H9 (cell line): ENCODE data around the gene PTPRN2. TPM values are rescaled to one million over a fixed set of nuclear protein-coding genes. Genes with fewer than 3 reads are reported as not detected.

Experiments
- DNase-seq: peaks from one replicate; pipeline ENCODE4 v3.0.0-alpha.2; 2017
- H2AFZ ChIP-seq: one replicate; pipeline ENCODE4 v1.6.1; 2013; ENCODE audit warnings: mild to moderate bottlenecking, low read length, control low read depth, moderate library complexity
- H2AK5ac ChIP-seq: 2 replicates; pipeline ENCODE4 v1.6.1; 2013; ENCODE audit warnings: low read length, control low read depth, mixed read lengths; ENCODE audit not compliant: insufficient read length
- H2BK120ac ChIP-seq: one replicate; pipeline ENCODE4 v1.6.1; 2013; ENCODE audit warnings: low read depth, mild to moderate bottlenecking, low read length, control low read depth, inconsistent platforms; ENCODE audit not compliant: poor library complexity, severe bottlenecking
- H2BK12ac ChIP-seq: 2 replicates; pipeline ENCODE4 v1.6.1; 2013; ENCODE audit warnings: low read length, control low read depth, mixed read lengths, low read depth; ENCODE audit not compliant: insufficient read length
- H2BK15ac ChIP-seq: 2 replicates; pipeline ENCODE4 v1.6.1; 2013; ENCODE audit warnings: low read depth, low read length, control low read depth
- H2BK20ac ChIP-seq: one replicate; pipeline ENCODE4 v1.6.1; 2013; ENCODE audit warnings: low read depth, mild to moderate bottlenecking, low read length, control low read depth, inconsistent platforms; ENCODE audit not compliant: poor library complexity, severe bottlenecking
- H2BK5ac ChIP-seq: 2 replicates; pipeline ENCODE4 v1.6.1; 2013; ENCODE audit warnings: low read length, control low read depth, mixed read lengths; ENCODE audit not compliant: insufficient read length
- H3K14ac ChIP-seq: 2 replicates; pipeline ENCODE4 v1.6.1; 2013; ENCODE audit warnings: low read length, control low read depth; ENCODE audit not compliant: insufficient read depth
- H3K18ac ChIP-seq: 2 replicates; pipeline ENCODE4 v1.6.1; 2013; ENCODE audit warnings: low read depth, mild to moderate bottlenecking, mixed read lengths, low read length, control low read depth; ENCODE audit not compliant: insufficient read length
- H3K23ac ChIP-seq: 2 replicates; pipeline ENCODE4 v1.6.1; 2013; ENCODE audit warnings: low read length, control low read depth, mixed read lengths, low read depth; ENCODE audit not compliant: insufficient read length
- H3K23me2 ChIP-seq: 2 replicates; pipeline ENCODE4 v1.6.1; 2013; ENCODE audit warnings: low read depth, mild to moderate bottlenecking, mixed read lengths, low read length, control low read depth; ENCODE audit not compliant: insufficient read length, poor library complexity, severe bottlenecking
- H3K27ac ChIP-seq: 2 replicates; pipeline ENCODE4 v1.5.1; 2013; ENCODE audit warnings: low read length, control low read depth, mixed read lengths, low read depth; ENCODE audit not compliant: insufficient read length
- H3K27me3 ChIP-seq: 2 replicates; pipeline ENCODE4 v1.6.1; 2013; ENCODE audit warnings: low read length, control low read depth, inconsistent platforms; ENCODE audit not compliant: insufficient read depth
- H3K4ac ChIP-seq: 2 replicates; pipeline ENCODE4 v1.6.1; 2013; ENCODE audit warnings: low read depth, mild to moderate bottlenecking, control low read depth, inconsistent platforms, low read length, moderate library complexity
- H3K4me1 ChIP-seq: 2 replicates; pipeline ENCODE4 v1.6.1; 2013; ENCODE audit warnings: low read length, control low read depth, inconsistent platforms; ENCODE audit not compliant: insufficient read depth
- H3K4me2 ChIP-seq: 2 replicates; pipeline ENCODE4 v1.6.1; 2013; ENCODE audit warnings: low read length, control low read depth, mixed read lengths; ENCODE audit not compliant: insufficient read length, insufficient read depth
- H3K56ac ChIP-seq: 2 replicates; pipeline ENCODE4 v1.6.1; 2013; ENCODE audit warnings: low read depth, mild to moderate bottlenecking, mixed read lengths, low read length, control low read depth; ENCODE audit not compliant: insufficient read length
- H3K79me1 ChIP-seq: 2 replicates; pipeline ENCODE4 v1.6.1; 2013; ENCODE audit warnings: low read depth, mild to moderate bottlenecking, moderate library complexity, low read length, control low read depth, inconsistent platforms; ENCODE audit not compliant: insufficient read depth, poor library complexity, severe bottlenecking
- H3K79me2 ChIP-seq: 2 replicates; pipeline ENCODE4 v1.6.1; 2013; ENCODE audit warnings: low read length, control low read depth, inconsistent platforms; ENCODE audit not compliant: insufficient read depth
- H3K9ac ChIP-seq: 2 replicates; pipeline ENCODE4 v1.6.1; 2013; ENCODE audit warnings: low read length, control low read depth, mixed read lengths; ENCODE audit not compliant: insufficient read length; ENCODE audit errors: extremely low read depth
- H3K9me3 ChIP-seq: one replicate; pipeline ENCODE4 v1.6.1; 2013; ENCODE audit warnings: low read depth, low read length, inconsistent platforms; ENCODE audit not compliant: control insufficient read depth
- H3T11ph ChIP-seq: one replicate; pipeline ENCODE4 v1.6.1; 2013; ENCODE audit warnings: mild to moderate bottlenecking, low read length, control low read depth, inconsistent platforms
- H4K20me1 ChIP-seq: one replicate; pipeline ENCODE4 v1.6.1; 2013; ENCODE audit not compliant: control insufficient read depth, insufficient read length, insufficient read depth
- H4K5ac ChIP-seq: 2 replicates; pipeline ENCODE4 v1.6.1; 2013; ENCODE audit warnings: low read depth, mild to moderate bottlenecking, mixed read lengths, low read length, control low read depth; ENCODE audit not compliant: insufficient read length
- H4K8ac ChIP-seq: replicated peaks from 2 replicates; pipeline ENCODE4 v1.6.1; 2013; ENCODE audit warnings: low read length, control low read depth, mixed read lengths, low read depth; ENCODE audit not compliant: insufficient read length
- H4K91ac ChIP-seq: 2 replicates; pipeline ENCODE4 v1.6.1; 2013; ENCODE audit warnings: low read depth, mild to moderate bottlenecking, moderate library complexity, mixed read lengths, low read length, control low read depth; ENCODE audit not compliant: insufficient read length
- H3K27ac Mint-ChIP-seq, 3 experiments: 2 replicates in 2 of 3; 3 replicates in 1 of 3; pipeline ENCODE4 v1.8.0; 2020 to 2021; ENCODE audit warnings: mixed read lengths in 3 of 3, mild to moderate bottlenecking in 1 of 3, moderate library complexity in 1 of 3
- H3K27me3 Mint-ChIP-seq: 2 replicates; pipeline ENCODE4 v1.8.0; 2021; ENCODE audit warnings: low read depth, mild to moderate bottlenecking, moderate library complexity, mixed read lengths
- H3K36me3 Mint-ChIP-seq, 3 experiments: 2 replicates in 2 of 3; 3 replicates in 1 of 3; pipeline ENCODE4 v1.8.0; 2020 to 2021; ENCODE audit warnings: low read depth in 3 of 3, mixed read lengths in 3 of 3; ENCODE audit not compliant: insufficient read depth in 1 of 3
- H3K4me1 Mint-ChIP-seq, 2 experiments: 2 replicates each; pipeline ENCODE4 v1.8.0; 2020; ENCODE audit warnings: mixed read lengths in 2 of 2
- H3K4me3 Mint-ChIP-seq, 2 experiments: 2 replicates in 1 of 2; 3 replicates in 1 of 2; pipeline ENCODE4 v1.8.0; 2020 to 2021; ENCODE audit warnings: mild to moderate bottlenecking in 2 of 2, mixed read lengths in 2 of 2, moderate library complexity in 1 of 2
- H3K9me3 Mint-ChIP-seq, 2 experiments: 2 replicates in 1 of 2; 3 replicates in 1 of 2; pipeline ENCODE4 v1.8.0; 2020; ENCODE audit warnings: mild to moderate bottlenecking in 2 of 2, mixed read lengths in 2 of 2, moderate library complexity in 1 of 2
- CTCF ChIP-seq: fragments of 200-600 bp; sonication (generic); conservative IDR thresholded peaks from 3 replicates; pipeline ENCODE4 v1.8.0; 2021; ENCODE audit warnings: antibody characterized with exemption, mild to moderate bottlenecking
- WGBS: extraction: QIAGEN DNeasy Blood & Tissue Kit; methylation state at CpG from one replicate; pipeline ENCODE4 v1.1.7; 2013; ENCODE audit warnings: missing lambda C conversion rate, low lambda C conversion rate, mixed read lengths; ENCODE audit not compliant: insufficient read length; ENCODE audit errors: extremely low coverage; 5-methylcytosine and 5-hydroxymethylcytosine counted together
- total RNA-seq: library from RNA; stranded (reverse); gene quantifications from 2 replicates; pipeline ENCODE4 v1.2.1, GENCODE V29; 2021

The PTPRN2 gene
- total RNA-seq, 1 experiment from 2014 or later: 5.2 TPM

DNA sequence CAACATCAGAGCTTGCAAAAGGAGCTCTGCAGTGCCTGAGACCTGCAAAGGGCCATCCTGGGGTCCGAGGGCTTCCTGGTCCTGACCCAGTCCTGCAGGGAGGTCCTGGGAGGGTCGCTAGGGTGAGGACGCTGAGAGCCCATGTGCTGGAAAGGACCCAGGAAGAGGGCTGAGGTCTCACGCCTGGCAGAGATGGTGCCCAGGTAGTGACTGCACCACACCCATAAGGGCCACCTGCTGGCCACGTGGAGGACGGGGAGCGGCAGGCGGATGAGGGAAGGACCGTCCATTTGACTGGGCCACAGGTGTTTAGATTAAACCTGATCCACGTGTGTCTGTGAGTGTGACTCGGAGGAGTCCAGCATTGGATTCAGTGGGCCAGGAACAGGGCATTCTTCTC, 858.1 kb downstream of the PTPRN2 start:
- Histone ChIP-seq H3K27me3 (peaks cover 21% of the 10 kb centered on the region; the same call in 1 of the 2 replicates), H2BK20ac (no peak overlapping the region), H3K56ac (no peak overlapping the region), H3K4me1 (no peaks in the 10 kb centered on the region), H2AK5ac (no peak overlapping the region), H2BK120ac (no peak overlapping the region), H3T11ph (no peak overlapping the region), H3K9me3 (no peaks in the 10 kb centered on the region), H3K23me2 (no peaks in the 10 kb centered on the region), H3K79me1 (no peaks in the 10 kb centered on the region), H2AFZ (no peak overlapping the region), H2BK5ac (no peak overlapping the region), H2BK15ac (no peak overlapping the region), H3K23ac (no peak overlapping the region), H4K20me1 (no peaks in the 10 kb centered on the region), H3K4me2 (no peak overlapping the region), H3K4ac (no peak overlapping the region), H3K14ac (no peak overlapping the region; the same call in 1 of the 2 replicates), H3K27ac (no peak overlapping the region), H4K5ac (no peak overlapping the region), H2BK12ac (no peak overlapping the region), H3K9ac (no peak overlapping the region), H4K8ac (no peak overlapping the region), H4K91ac (no peak overlapping the region), H3K79me2 (no peaks in the 10 kb centered on the region), H3K18ac (no peak overlapping the region)
- no CpG with 5 or more reads among the region's 11 CpGs for WGBS
- no peak for TF ChIP-seq CTCF
- H3K36me3 Mint-ChIP-seq: no peaks in the 10 kb centered on the region
- peaks cover 78% of the 10 kb centered on the region for H3K27me3 Mint-ChIP-seq
- DNase-seq: no peak
- H3K4me1 Mint-ChIP-seq: peaks cover 5 to 11% of the 10 kb centered on the region in 2 experiments
- H3K27ac Mint-ChIP-seq: no peak overlapping the region
- H3K9me3 Mint-ChIP-seq: no peaks in the 10 kb centered on the region; a peak in 1 of 5 replicates
- no peak overlapping the region for H3K4me3 Mint-ChIP-seq
